K562 (cell line): Measurements from ENCODE around the gene NOX5. TPM values are rescaled to one million over a fixed set of nuclear protein-coding genes. Genes with fewer than 3 reads are reported as not detected.
A peak's percentile ranks its signal among the peaks of the same experiment; 100 is the strongest.

Experiments
- ATAC-seq: fragments of 200-7000 bp; cut with Tn5 transposase; 3 replicates; pipeline ENCODE4 v1.9.1; 2020; ENCODE audit warnings: moderate library complexity
- BruUV-seq: library from RNA; stranded (reverse); fragments of 400-500 nt; replicated peaks from 2 replicates; lab custom pipeline; 2021; lab: Mats Ljungman, UMichigan
- CTCF ChIA-PET: fragments of 300-600 bp; formaldehyde crosslinking; extraction: SDS; loops from one replicate; lab custom pipeline; 2021; ENCODE audit warnings: low intra/inter-chr PET ratio; lab: Yijun Ruan, JAX
- POLR2A ChIA-PET: fragments of 300-600, 350-650 bp; sonication (Branson Sonifier 250); formaldehyde crosslinking; extraction: SDS; loops from one replicate; lab custom pipeline; 2021; ENCODE audit warnings: antibody characterized with exemption, inconsistent platforms; lab: Yijun Ruan, JAX
- DNase-seq, 4 experiments: peaks; one replicate each; pipeline versions ENCODE4 v3.0.0 to v3.0.0-alpha.2; 2011 to 2018; ENCODE audit warnings: low spot score in 3 of 4, mixed read lengths in 3 of 4; ENCODE audit errors: extremely low read depth in 1 of 4
- FAIRE-seq: peaks from 2 replicates; lab custom pipeline; 2011; peaks lifted over from hg19 to GRCh38; lab: Jason Lieb, UNC
- H2AFZ ChIP-seq: 2 replicates; pipeline ENCODE4 v1.6.0; 2011; ENCODE audit warnings: low read depth, low read length, control low read depth, inconsistent platforms
- H3K27ac ChIP-seq: fragments of 200-600 bp; 3 replicates; pipeline ENCODE4 v1.8.0; 2011; ENCODE audit warnings: low read depth, mild to moderate bottlenecking, control low read depth, inconsistent platforms, low read length, moderate library complexity, mixed read lengths; ENCODE audit errors: extremely low read depth
- H3K27me3 ChIP-seq, 2 experiments: fragments of 300-600 bp in 1 of 2; 2 replicates in 1 of 2; 3 replicates in 1 of 2; pipeline versions ENCODE4 v1.6.0 to v1.8.0; 2011; ENCODE audit warnings: inconsistent platforms in 2 of 2, low read length in 2 of 2, mild to moderate bottlenecking in 1 of 2, mixed read lengths in 1 of 2, moderate library complexity in 1 of 2; ENCODE audit not compliant: control insufficient read depth in 2 of 2, insufficient read depth in 2 of 2
- H3K36me3 ChIP-seq: fragments of 300-600 bp; 3 replicates; pipeline ENCODE4 v1.8.0; 2011; ENCODE audit warnings: mild to moderate bottlenecking, low read length, inconsistent platforms; ENCODE audit not compliant: control insufficient read depth, insufficient read depth
- H3K4me1 ChIP-seq, 2 experiments: fragments of 200-600 bp in 1 of 2; replicated peaks in 1 of 2; 2 replicates in 1 of 2; 3 replicates in 1 of 2; pipeline versions ENCODE4 v1.5.1 to v1.8.0; 2011; ENCODE audit warnings: inconsistent platforms in 2 of 2, low read length in 2 of 2, mild to moderate bottlenecking in 1 of 2, mixed read lengths in 1 of 2, moderate library complexity in 1 of 2; ENCODE audit not compliant: control insufficient read depth in 2 of 2, insufficient read depth in 2 of 2
- H3K4me2 ChIP-seq: 2 replicates; pipeline ENCODE4 v1.6.1; 2011; ENCODE audit warnings: low read length, control low read depth, inconsistent platforms, mixed read lengths; ENCODE audit not compliant: insufficient read depth
- H3K4me3 ChIP-seq: fragments of 200-600 bp; sonication (generic), shearing (Covaris generic); 2 replicates; pipeline ENCODE4 v1.5.1; 2016; ENCODE audit warnings: control low read depth, inconsistent platforms
- H3K79me2 ChIP-seq: fragments of 200-600 bp; 3 replicates; pipeline ENCODE4 v1.8.0; 2011; ENCODE audit warnings: low read length, inconsistent platforms; ENCODE audit not compliant: control insufficient read depth, insufficient read depth
- H3K9ac ChIP-seq, 2 experiments: 2 replicates each; pipeline versions ENCODE4 v1.6.0 to v1.6.1; 2011; ENCODE audit warnings: low read depth in 2 of 2, low read length in 2 of 2, control low read depth in 1 of 2, inconsistent platforms in 1 of 2, mild to moderate bottlenecking in 1 of 2, mixed read lengths in 1 of 2; ENCODE audit not compliant: insufficient read depth in 1 of 2
- H3K9me1 ChIP-seq: one replicate; pipeline ENCODE4 v1.6.0; 2011; ENCODE audit warnings: inconsistent platforms, mild to moderate bottlenecking, low read length, moderate library complexity; ENCODE audit not compliant: control insufficient read depth, insufficient read depth
- H3K9me3 ChIP-seq: replicated peaks from 2 replicates; pipeline ENCODE4 v1.5.1; 2011; ENCODE audit warnings: low read depth, low read length, inconsistent platforms; ENCODE audit not compliant: control insufficient read depth, insufficient read depth
- H4K20me1 ChIP-seq: replicated peaks from 2 replicates; pipeline ENCODE4 v1.6.1; 2011; ENCODE audit warnings: low read length, inconsistent platforms, mixed read lengths; ENCODE audit not compliant: control insufficient read depth, insufficient read depth
- E2F3 ChIP-seq: fragments of 250-450 bp; sonication (Bioruptor Pico); IDR thresholded peaks from 2 replicates; pipeline ENCODE4 v1.4.0; 2020; ENCODE audit warnings: mild to moderate bottlenecking
- HDAC8 ChIP-seq: fragments of 450-650 bp; IDR thresholded peaks from 2 replicates; pipeline ENCODE4 v1.6.1; 2016; ENCODE audit warnings: mild to moderate bottlenecking, missing genetic modification characterization, moderate library complexity, missing compliant biosample characterization
- SAFB2 ChIP-seq: fragments of 200-400 bp; formaldehyde crosslinking; IDR thresholded peaks from 2 replicates; pipeline ENCODE4 v1.6.1; 2018; ENCODE audit warnings: borderline replicate concordance, low read length, low read depth, moderate library complexity; ENCODE audit not compliant: severe bottlenecking
- SIN3B ChIP-seq: fragments of 450-650 bp; IDR thresholded peaks from 2 replicates; pipeline ENCODE4 v1.6.1; 2017; ENCODE audit warnings: low read depth, mild to moderate bottlenecking, moderate library complexity
- ZNF134 ChIP-seq: fragments of 250-450 bp; sonication (Bioruptor Pico); conservative IDR thresholded peaks from 2 replicates; pipeline ENCODE4 v1.4.0; 2020
- WGBS: fragments of 100-300 bp; shearing (Covaris generic); methylation state at CpG from one replicate; pipeline ENCODE4 v1.1.6; 2016; ENCODE audit warnings: low coverage, mixed read lengths; ENCODE audit not compliant: insufficient coverage; ENCODE audit errors: missing lambda C conversion rate; 5-methylcytosine and 5-hydroxymethylcytosine counted together
- in situ Hi-C: fragments of 300-500 bp; cut with MboI; formaldehyde crosslinking; loops from 4 replicates; pipeline ENCODE4 v1.15.0; 2018; ENCODE audit warnings: inconsistent platforms, mixed read lengths
- intact Hi-C: fragments of 100-400 bp; cut with micrococcal nuclease; formaldehyde crosslinking; loops from 2 replicates; pipeline ENCODE4 v1.14.2; 2022
- polyA plus RNA-seq, 8 experiments: library from polyadenylated mRNA; depleted of rRNA in 4 of 8; stranded (reverse) in 5 of 8; unstranded in 3 of 8; fragments of >200 nt; fragmentation: Nextera tagmentation in 2 of 8; fragmentation: Illumina TruSeq in 1 of 8; extraction: Ambion mirVana in 2 of 8; extraction: Trizol in 1 of 8; gene quantifications; 2 replicates each; pipeline versions ENCODE4 v1.2.1 to v1.2.3, GENCODE V29; 2011 to 2014; ENCODE audit warnings: inconsistent platforms in 1 of 8, missing spikeins in 1 of 8
- total RNA-seq, 7 experiments: library from RNA; depleted of rRNA in 6 of 7; stranded (reverse); fragments of >200 nt in 6 of 7; fragmentation: Illumina TruSeq in 2 of 7; extraction: Trizol in 2 of 7; gene quantifications; 2 replicates each; pipeline versions ENCODE4 v1.2.1 to v1.2.3, GENCODE V29; 2011 to 2021; ENCODE audit warnings: low replicate concordance in 1 of 7

NOX5 gene
- total and polyA plus RNA-seq, 9 of the 15 experiments (the other 6 are each of a cell fraction or from before 2014, with no cell fraction given): 0.01 TPM; not detected in 8

DNA sequence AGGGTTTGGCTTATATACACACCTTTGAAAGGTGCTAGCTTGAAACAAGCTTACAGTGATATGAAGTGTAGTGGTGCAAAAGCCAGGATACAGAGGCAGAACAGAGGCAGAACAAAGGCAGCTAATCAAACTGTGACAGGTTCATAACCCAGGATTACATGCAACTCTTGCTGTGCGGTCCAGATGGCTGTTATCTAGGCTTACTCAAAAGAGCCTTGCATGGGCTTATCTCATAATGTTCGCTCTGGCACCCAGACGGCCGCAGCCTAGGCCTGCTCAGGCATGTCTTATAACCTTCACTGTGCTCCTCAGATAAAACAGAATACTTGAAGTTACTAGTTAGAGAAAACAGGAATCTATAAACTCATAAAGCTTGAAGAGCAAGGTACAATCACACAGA is 22.8 kb upstream of the NOX5 start (continued):
- TF ChIP-seq HDAC8 (tag) (no peak), SIN3B (no peak), E2F3 (CRISPR knock-in tag) (peak; percentile 65; the same call in 1 of the 2 replicates), ZNF134 (no peak)

GRCh38 chr15:68992696-68993095 is 21.8 kb upstream of the NOX5 start:
- Histone ChIP-seq H2AFZ (no peak overlapping the region), H3K27ac (no peak overlapping the region), H3K9ac (no peak overlapping the region), H3K4me2 (no peak overlapping the region), H3K36me3 (no peaks in the 10 kb centered on the region), H3K9me1 (no peaks in the 10 kb centered on the region), H4K20me1 (peaks cover 6% of the 10 kb centered on the region; the same call in 1 of the 2 replicates), H3K27me3 (no peaks in the 10 kb centered on the region), H3K9me3 (no peaks in the 10 kb centered on the region), H3K79me2 (no peaks in the 10 kb centered on the region), H3K4me1 (peaks cover 23 to 36% of the 10 kb centered on the region in 2 experiments), H3K4me3 (no peak overlapping the region)
- BruUV-seq: no TSS peak
- DNase-seq: no peak
- intact Hi-C loops: loop anchor here (1.0 kb wide), 1 partner anchor 8 kb away; no protein-coding TSS in a partner anchor
- in situ Hi-C loops: no loop called here
- ChIA-PET CTCF (no interaction called here), POLR2A (no interaction called here)
- no peak for ATAC-seq
- WGBS: 84% methylated on average over 6 of the region's 6 CpGs
- no peak for TF ChIP-seq SAFB2
- FAIRE-seq: no peak
